GM21825 (cell line): Measurements from ENCODE around the gene CCDC40.

Experiments
- ATAC-seq: cut with Tn5 transposase; IDR thresholded peaks from one replicate; pipeline ENCODE4 v1.9.1; 2021; ENCODE audit warnings: mild to moderate bottlenecking, moderate library complexity; ENCODE audit not compliant: unreplicated experiment

The CCDC40 gene

GRCh38 chr17:80017226-80018010, 19.0 kb upstream of the CCDC40 start:
- no peak for ATAC-seq

- ATAC-seq, result no peak
Observed at GRCh38 chr17:80018917-80019651, 17.4 kb upstream of the CCDC40 start.

GRCh38 chr17:80021600-80021999, 14.8 kb upstream of the CCDC40 start:
- ATAC-seq, result no peak

GRCh38 chr17:80023481-80024205, 12.8 kb upstream of the CCDC40 start:
- ATAC-seq, result no peak

- ATAC-seq, result no peak
Observed at GRCh38 chr17:80024206-80024972, 12.1 kb upstream of the CCDC40 start.

- no peak for ATAC-seq
Observed at GRCh38 chr17:80025140-80025539, 11.3 kb upstream of the CCDC40 start.

GRCh38 chr17:80025796-80026195, 10.6 kb upstream of the CCDC40 start:
- ATAC-seq, result no peak

- no peak for ATAC-seq
Observed at GRCh38 chr17:80026359-80027042, 9.9 kb upstream of the CCDC40 start.

GRCh38 chr17:80027043-80027435, 9.4 kb upstream of the CCDC40 start:
- ATAC-seq, result no peak

- ATAC-seq, result no peak
Observed at GRCh38 chr17:80028030-80028429, 8.4 kb upstream of the CCDC40 start.

GRCh38 chr17:80029258-80029974, 7.0 kb upstream of the CCDC40 start:
- ATAC-seq, result no peak

- ATAC-seq, result no peak
Observed at GRCh38 chr17:80030730-80031410, 5.6 kb upstream of the CCDC40 start.

GRCh38 chr17:80031691-80032430, 4.6 kb upstream of the CCDC40 start:
- no peak for ATAC-seq

GRCh38 chr17:80032614-80033171, 3.7 kb upstream of the CCDC40 start:
- no peak for ATAC-seq

- no peak for ATAC-seq
Observed at GRCh38 chr17:80033840-80034239, 2.6 kb upstream of the CCDC40 start.

- no peak for ATAC-seq
Observed at GRCh38 chr17:80034791-80035686, 1.4 kb upstream of the CCDC40 start.

GRCh38 chr17:80035687-80035936, 830 bp upstream of the CCDC40 start, which contains the start of gene TBC1D16:
TBC1D16 (minus strand) TSS chr17:80035872; CDS start chr17:80013547, 22,325 bp downstream.
- ATAC-seq, result no peak
